Right lobe of liver (tissue), 4 donors: ENCODE measurements around the gene DOCK1.

Experiments used
- POLR2A ChIP-seq: fragments of 450-650 bp; IDR thresholded peaks from one replicate; pipeline ENCODE4 v1.6.1; 2017; ENCODE audit warnings: antibody characterized with exemption, mild to moderate bottlenecking
- TF ChIP-seq, protein P1 (sequence below), 4 donors: fragments of 200-600 bp in 3 of 4; fragments of 450-650 bp in 1 of 4; IDR thresholded peaks; one replicate each; pipeline versions ENCODE4 v1.5.1 to v1.8.0; 2016 to 2022; ENCODE audit warnings: antibody characterized with exemption in 4 of 4, mild to moderate bottlenecking in 2 of 4
- donor health status: DM: no; HTN: no; CAD: no.
- donor health status: DM: no; HTN: no; CAD: no.
- donor health status: DM: no; HTN: yes; CAD: no.

DNA sequence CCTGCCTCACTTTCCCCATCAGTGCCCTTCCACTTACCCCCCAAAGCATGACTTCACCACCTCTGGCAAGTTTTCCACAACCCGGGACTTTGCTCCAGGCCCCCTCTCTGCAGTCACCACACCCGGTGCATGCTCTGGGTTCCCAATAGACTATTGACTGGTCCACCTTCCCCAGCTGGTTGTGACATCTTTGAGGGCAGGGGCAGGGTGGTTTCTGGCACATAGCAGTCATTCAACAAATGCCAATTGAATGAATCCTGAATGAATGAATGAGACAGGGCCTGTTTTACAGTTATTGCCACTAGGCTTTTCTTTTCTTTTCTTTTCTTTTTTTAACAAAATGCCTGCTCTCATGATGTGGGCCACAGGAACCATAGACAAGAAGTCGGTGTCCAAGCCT, 28.8 kb upstream of the DOCK1 start:
- TF ChIP-seq, protein P1, sequence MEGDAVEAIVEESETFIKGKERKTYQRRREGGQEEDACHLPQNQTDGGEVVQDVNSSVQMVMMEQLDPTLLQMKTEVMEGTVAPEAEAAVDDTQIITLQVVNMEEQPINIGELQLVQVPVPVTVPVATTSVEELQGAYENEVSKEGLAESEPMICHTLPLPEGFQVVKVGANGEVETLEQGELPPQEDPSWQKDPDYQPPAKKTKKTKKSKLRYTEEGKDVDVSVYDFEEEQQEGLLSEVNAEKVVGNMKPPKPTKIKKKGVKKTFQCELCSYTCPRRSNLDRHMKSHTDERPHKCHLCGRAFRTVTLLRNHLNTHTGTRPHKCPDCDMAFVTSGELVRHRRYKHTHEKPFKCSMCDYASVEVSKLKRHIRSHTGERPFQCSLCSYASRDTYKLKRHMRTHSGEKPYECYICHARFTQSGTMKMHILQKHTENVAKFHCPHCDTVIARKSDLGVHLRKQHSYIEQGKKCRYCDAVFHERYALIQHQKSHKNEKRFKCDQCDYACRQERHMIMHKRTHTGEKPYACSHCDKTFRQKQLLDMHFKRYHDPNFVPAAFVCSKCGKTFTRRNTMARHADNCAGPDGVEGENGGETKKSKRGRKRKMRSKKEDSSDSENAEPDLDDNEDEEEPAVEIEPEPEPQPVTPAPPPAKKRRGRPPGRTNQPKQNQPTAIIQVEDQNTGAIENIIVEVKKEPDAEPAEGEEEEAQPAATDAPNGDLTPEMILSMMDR (IDR thresholded peaks at IDR 0.05) = no peak
- no peak for TF ChIP-seq POLR2A
